SU-DHL-6 (cell line): ENCODE measurements around the gene ANTXR1.

Experiments
- EZH2phosphoT487 ChIP-seq: fragments of 200-600 bp; sonication (generic), shearing (Covaris generic); conservative IDR thresholded peaks from 2 replicates; pipeline ENCODE4 v1.6.1; 2018; ENCODE audit warnings: mild to moderate bottlenecking, antibody characterized with exemption, low read length, moderate library complexity, mixed read lengths
- TF ChIP-seq, protein P1 (sequence below): fragments of 200-600 bp; sonication (generic); IDR thresholded peaks from one replicate; pipeline ENCODE4 v1.5.1; 2017; ENCODE audit warnings: antibody characterized with exemption, mild to moderate bottlenecking, low read length, moderate library complexity; ENCODE audit not compliant: insufficient read depth, poor library complexity, severe bottlenecking

DNA sequence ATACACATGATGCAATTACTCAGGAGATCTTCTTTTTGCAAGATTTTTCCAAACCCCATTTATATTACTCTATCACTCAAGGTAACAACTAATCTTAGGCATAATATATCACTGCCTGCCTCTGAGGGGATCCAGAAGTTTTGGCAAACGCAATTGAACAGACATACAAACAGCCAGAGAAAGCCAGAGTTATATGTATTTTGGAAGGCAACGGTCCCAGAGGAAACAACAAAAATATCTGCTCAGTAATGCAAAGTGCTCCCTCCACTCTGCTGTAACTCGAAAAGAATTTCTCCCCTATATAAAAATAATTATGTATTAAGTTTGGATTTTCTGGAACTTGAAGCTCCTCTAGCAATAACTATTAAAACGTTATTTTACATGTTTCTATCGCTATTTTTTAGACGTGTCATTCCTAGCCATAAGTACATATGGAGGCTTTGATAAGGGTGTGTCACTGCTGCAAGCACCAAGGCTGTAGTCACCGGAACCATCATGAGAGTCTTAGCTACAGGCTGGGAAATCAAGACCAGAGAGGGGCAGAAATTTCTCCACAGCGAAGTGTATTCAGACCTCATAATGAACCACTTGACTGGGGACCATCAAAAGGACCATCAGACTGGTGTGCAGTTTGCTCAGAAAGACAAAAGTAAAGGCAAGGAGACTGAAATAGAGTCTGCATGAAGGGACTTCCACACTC, 42.3 kb upstream of the ANTXR1 start:
- TF ChIP-seq, protein P1, sequence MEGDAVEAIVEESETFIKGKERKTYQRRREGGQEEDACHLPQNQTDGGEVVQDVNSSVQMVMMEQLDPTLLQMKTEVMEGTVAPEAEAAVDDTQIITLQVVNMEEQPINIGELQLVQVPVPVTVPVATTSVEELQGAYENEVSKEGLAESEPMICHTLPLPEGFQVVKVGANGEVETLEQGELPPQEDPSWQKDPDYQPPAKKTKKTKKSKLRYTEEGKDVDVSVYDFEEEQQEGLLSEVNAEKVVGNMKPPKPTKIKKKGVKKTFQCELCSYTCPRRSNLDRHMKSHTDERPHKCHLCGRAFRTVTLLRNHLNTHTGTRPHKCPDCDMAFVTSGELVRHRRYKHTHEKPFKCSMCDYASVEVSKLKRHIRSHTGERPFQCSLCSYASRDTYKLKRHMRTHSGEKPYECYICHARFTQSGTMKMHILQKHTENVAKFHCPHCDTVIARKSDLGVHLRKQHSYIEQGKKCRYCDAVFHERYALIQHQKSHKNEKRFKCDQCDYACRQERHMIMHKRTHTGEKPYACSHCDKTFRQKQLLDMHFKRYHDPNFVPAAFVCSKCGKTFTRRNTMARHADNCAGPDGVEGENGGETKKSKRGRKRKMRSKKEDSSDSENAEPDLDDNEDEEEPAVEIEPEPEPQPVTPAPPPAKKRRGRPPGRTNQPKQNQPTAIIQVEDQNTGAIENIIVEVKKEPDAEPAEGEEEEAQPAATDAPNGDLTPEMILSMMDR = no peak
- TF ChIP-seq EZH2phosphoT487 = no peak
